ENCODE measurements around the gene BNIP2. TPM values are rescaled to one million over a fixed set of nuclear protein-coding genes. Genes with fewer than 3 reads are reported as not detected.
"Not testable (repeated sequence)": the region's sequence is repeated elsewhere in the genome, so short reads cannot be mapped to it uniquely, and the experiment has no call there.

The BNIP2 gene
- total RNA-seq, 1 donor: 161 TPM

GRCh38 chr15:59699810-59700431 lies 10.8 kb upstream of the BNIP2 start:
- H4K20me1 ChIP-seq (ENCODE audit: insufficient read depth, low read length): no peaks in the 10 kb centered on the region
- no peaks in the 10 kb centered on the region for H3K9me3 ChIP-seq (ENCODE audit: low read depth, low read length)
- H3K4me1 ChIP-seq (ENCODE audit: insufficient read depth, low read length): no peaks in the 10 kb centered on the region
- no peak overlapping the region for H3K27ac ChIP-seq (ENCODE audit: low read depth, low read length)
- H3K4me3 ChIP-seq (ENCODE audit: insufficient read depth, low read length): no peak overlapping the region
- H3K27me3 ChIP-seq (ENCODE audit: insufficient read depth, low read length): peaks cover 11% of the 10 kb centered on the region
- no peaks in the 10 kb centered on the region for H3K79me2 ChIP-seq (ENCODE audit: insufficient read depth, low read length)
- no peaks in the 10 kb centered on the region for H3K36me3 ChIP-seq (ENCODE audit: insufficient read depth, low read length)
- TF ChIP-seq CTCF (IDR thresholded peaks at IDR 0.05; ENCODE audit: extremely low read depth, low read depth, low read length): no peak
- H3K4me2 ChIP-seq (ENCODE audit: insufficient read depth, low read length): no peak overlapping the region
- no peak for DNase-seq (ENCODE audit: insufficient read length, low spot score, missing footprints)
- H2AFZ ChIP-seq (ENCODE audit: low read length): no peak overlapping the region

GRCh38 chr15:59698065-59698464 lies 8.9 kb upstream of the BNIP2 start:
- H3K36me3 ChIP-seq (ENCODE audit: insufficient read depth, low read length); H3K9me3 ChIP-seq (ENCODE audit: low read depth, low read length); DNase-seq (ENCODE audit: insufficient read length, low spot score, missing footprints); H3K79me2 ChIP-seq (ENCODE audit: insufficient read depth, low read length); H3K4me1 ChIP-seq (ENCODE audit: insufficient read depth, low read length); H4K20me1 ChIP-seq (ENCODE audit: insufficient read depth, low read length); H3K4me2 ChIP-seq (ENCODE audit: insufficient read depth, low read length); H3K4me3 ChIP-seq (ENCODE audit: insufficient read depth, low read length); H2AFZ ChIP-seq (ENCODE audit: low read length); H3K27ac ChIP-seq (ENCODE audit: low read depth, low read length): not testable (repeated sequence)
- H3K27me3 ChIP-seq (ENCODE audit: insufficient read depth, low read length): peaks cover 11% of the 10 kb centered on the region

- no peak overlapping the region for H2AFZ ChIP-seq (ENCODE audit: low read length)
- TF ChIP-seq CTCF (IDR thresholded peaks at IDR 0.05; ENCODE audit: extremely low read depth, low read depth, low read length): no peak
- no peaks in the 10 kb centered on the region for H3K79me2 ChIP-seq (ENCODE audit: insufficient read depth, low read length)
- H4K20me1 ChIP-seq (ENCODE audit: insufficient read depth, low read length): no peaks in the 10 kb centered on the region
- no peak overlapping the region for H3K27ac ChIP-seq (ENCODE audit: low read depth, low read length)
- H3K9me3 ChIP-seq (ENCODE audit: low read depth, low read length): no peaks in the 10 kb centered on the region
- no peaks in the 10 kb centered on the region for H3K36me3 ChIP-seq (ENCODE audit: insufficient read depth, low read length)
- no peaks in the 10 kb centered on the region for H3K4me1 ChIP-seq (ENCODE audit: insufficient read depth, low read length)
- DNase-seq (ENCODE audit: insufficient read length, low spot score, missing footprints): no peak
- H3K27me3 ChIP-seq (ENCODE audit: insufficient read depth, low read length): peaks cover 4% of the 10 kb centered on the region
- no peak overlapping the region for H3K4me2 ChIP-seq (ENCODE audit: insufficient read depth, low read length)
- H3K4me3 ChIP-seq (ENCODE audit: insufficient read depth, low read length): no peak overlapping the region
Observed at GRCh38 chr15:59696332-59696731, 7.2 kb upstream of the BNIP2 start.

- H3K4me2 ChIP-seq (ENCODE audit: insufficient read depth, low read length): peak overlapping the region; percentile 32
Observed at GRCh38 chr15:59694779-59695178, 5.7 kb upstream of the BNIP2 start.

More at GRCh38 chr15:59694779-59695178, 5.7 kb upstream of the BNIP2 start:
- no peaks in the 10 kb centered on the region for H3K36me3 ChIP-seq (ENCODE audit: insufficient read depth, low read length)
- DNase-seq (ENCODE audit: insufficient read length, low spot score, missing footprints): no peak
- H3K79me2 ChIP-seq (ENCODE audit: insufficient read depth, low read length): no peaks in the 10 kb centered on the region
- no peak overlapping the region for H3K4me3 ChIP-seq (ENCODE audit: insufficient read depth, low read length)
- peaks cover 4% of the 10 kb centered on the region for H3K27me3 ChIP-seq (ENCODE audit: insufficient read depth, low read length)
- peak overlapping the region; percentile 22 for H2AFZ ChIP-seq (ENCODE audit: low read length)
- H3K9me3 ChIP-seq (ENCODE audit: low read depth, low read length): no peaks in the 10 kb centered on the region
- peaks cover 2% of the 10 kb centered on the region for H3K4me1 ChIP-seq (ENCODE audit: insufficient read depth, low read length)
- TF ChIP-seq CTCF (IDR thresholded peaks at IDR 0.05; ENCODE audit: extremely low read depth, low read depth, low read length): no peak
- H3K27ac ChIP-seq (ENCODE audit: low read depth, low read length): no peak overlapping the region
- H4K20me1 ChIP-seq (ENCODE audit: insufficient read depth, low read length): no peaks in the 10 kb centered on the region

All from osteoblast (primary cell).